Ectodermal cell (in vitro differentiated cells): ENCODE results near the gene CACTIN.
"Not testable (repeated sequence)": the region's sequence is repeated elsewhere in the genome, so short reads cannot be mapped to it uniquely, and the experiment has no call there.

ENCODE experiments used
- H3K27ac ChIP-seq: 2 replicates; pipeline ENCODE4 v1.7.0; 2013; ENCODE audit warnings: mild to moderate bottlenecking, low read depth, low read length; ENCODE audit not compliant: insufficient read depth, poor library complexity, severe bottlenecking
- H3K27me3 ChIP-seq: 2 replicates; pipeline ENCODE4 v1.7.0; 2013; ENCODE audit warnings: mild to moderate bottlenecking, low read length; ENCODE audit not compliant: insufficient read depth, control insufficient read depth, poor library complexity, severe bottlenecking
- H3K36me3 ChIP-seq: one replicate; pipeline ENCODE4 v1.7.0; 2013; ENCODE audit warnings: low read length; ENCODE audit not compliant: control insufficient read depth, insufficient read depth
- H3K4me1 ChIP-seq: one replicate; pipeline ENCODE4 v1.7.0; 2013; ENCODE audit warnings: low read length; ENCODE audit not compliant: control insufficient read depth, insufficient read depth
- H3K4me3 ChIP-seq: 2 replicates; pipeline ENCODE4 v1.7.0; 2013; ENCODE audit warnings: low read depth, low read length, control low read depth; ENCODE audit not compliant: insufficient read depth
- H3K9me3 ChIP-seq: 2 replicates; pipeline ENCODE4 v1.7.0; 2013; ENCODE audit warnings: mild to moderate bottlenecking, low read length, moderate library complexity; ENCODE audit not compliant: control insufficient read depth
- WGBS, 2 experiments: methylation state at CpG; one replicate each; pipeline ENCODE4 v1.1.7; 2013; ENCODE audit warnings: missing lambda C conversion rate in 2 of 2; 5-methylcytosine and 5-hydroxymethylcytosine counted together

Gene CACTIN

GRCh38 chr19:3669082-3669946 lies 42.7 kb upstream of the CACTIN start:
- Histone ChIP-seq H3K27ac (no peak overlapping the region), H3K27me3 (no peaks in the 10 kb centered on the region), H3K36me3 (peaks cover 4% of the 10 kb centered on the region)

GRCh38 chr19:3668331-3669081 lies 41.9 kb upstream of the CACTIN start:
- no peak overlapping the region for H3K4me3 ChIP-seq
- no peaks in the 10 kb centered on the region for H3K27me3 ChIP-seq
- H3K27ac ChIP-seq: peak overlapping the region; percentile 2
- H3K36me3 ChIP-seq: peaks cover 5% of the 10 kb centered on the region
- whole genome bisulfite sequencing, 2 experiments: 86 to 88% methylated on average over 34 of the region's 34 CpGs
- H3K9me3 ChIP-seq: no peaks in the 10 kb centered on the region
- peaks cover 46% of the 10 kb centered on the region for H3K4me1 ChIP-seq

More at GRCh38 chr19:3669082-3669946, 42.7 kb upstream of the CACTIN start:
- Histone ChIP-seq H3K4me3 (no peak overlapping the region), H3K4me1 (peaks cover 46% of the 10 kb centered on the region), H3K9me3 (no peaks in the 10 kb centered on the region)
- 89 to 90% methylated on average over 39 of the region's 39 CpGs for WGBS, 2 experiments

- Histone ChIP-seq H3K4me3 (no peak overlapping the region), H3K27ac (no peak overlapping the region), H3K27me3 (no peaks in the 10 kb centered on the region), H3K36me3 (peaks cover 5% of the 10 kb centered on the region), H3K9me3 (no peaks in the 10 kb centered on the region), H3K4me1 (peaks cover 46% of the 10 kb centered on the region)
- WGBS, 2 experiments: 94 to 95% methylated on average over 17 of the region's 17 CpGs
Measured at GRCh38 chr19:3667766-3668165, 41.2 kb upstream of the CACTIN start.

GRCh38 chr19:3667037-3667638 lies 40.5 kb upstream of the CACTIN start:
- Histone ChIP-seq H3K36me3 (peaks cover 5% of the 10 kb centered on the region), H3K27ac (no peak overlapping the region), H3K27me3 (no peaks in the 10 kb centered on the region), H3K4me1 (peaks cover 41% of the 10 kb centered on the region), H3K4me3 (no peak overlapping the region), H3K9me3 (no peaks in the 10 kb centered on the region)
- WGBS, 2 experiments: 94 to 95% methylated on average over 18 of the region's 18 CpGs

- H3K4me3 ChIP-seq, H3K36me3 ChIP-seq: not testable (repeated sequence)
- 94% methylated on average over 14 of the region's 14 CpGs for WGBS, 2 experiments
Measured at GRCh38 chr19:3666545-3666856, 39.9 kb upstream of the CACTIN start.

GRCh38 chr19:3665681-3666544 lies 39.3 kb upstream of the CACTIN start:
- no peak overlapping the region for H3K27ac ChIP-seq
- peaks cover 9% of the 10 kb centered on the region for H3K36me3 ChIP-seq
- WGBS, 2 experiments: 58 to 61% methylated on average over 40 of the region's 40 CpGs
- no peak overlapping the region for H3K4me3 ChIP-seq
- peaks cover 29% of the 10 kb centered on the region for H3K4me1 ChIP-seq
- H3K9me3 ChIP-seq: no peaks in the 10 kb centered on the region
- no peaks in the 10 kb centered on the region for H3K27me3 ChIP-seq

More at GRCh38 chr19:3666545-3666856, 39.9 kb upstream of the CACTIN start:
- not testable (repeated sequence) for H3K27ac ChIP-seq, H3K9me3 ChIP-seq, H3K27me3 ChIP-seq
- peaks cover 35% of the 10 kb centered on the region for H3K4me1 ChIP-seq

GRCh38 chr19:3664879-3665642 lies 38.5 kb upstream of the CACTIN start:
- H3K36me3 ChIP-seq: peaks cover 9% of the 10 kb centered on the region
- H3K9me3 ChIP-seq: no peaks in the 10 kb centered on the region
- no peaks in the 10 kb centered on the region for H3K27me3 ChIP-seq
- H3K4me3 ChIP-seq: no peak overlapping the region
- peaks cover 21% of the 10 kb centered on the region for H3K4me1 ChIP-seq
- 93 to 94% methylated on average over 19 of the region's 19 CpGs for WGBS, 2 experiments
- no peak overlapping the region for H3K27ac ChIP-seq

- 96% methylated on average over 18 of the region's 18 CpGs for WGBS, 2 experiments
- Histone ChIP-seq H3K4me3 (no peak overlapping the region), H3K4me1 (peaks cover 8% of the 10 kb centered on the region), H3K27ac (no peak overlapping the region), H3K36me3 (peaks cover 9% of the 10 kb centered on the region), H3K27me3 (no peaks in the 10 kb centered on the region), H3K9me3 (no peaks in the 10 kb centered on the region)
Measured at GRCh38 chr19:3663838-3664237, 37.2 kb upstream of the CACTIN start.
